H1 (cell line): ENCODE data around the gene OR56A3. TPM values are rescaled to one million over a fixed set of nuclear protein-coding genes. Genes with fewer than 3 reads are reported as not detected.

Source experiments
- ATF3 ChIP-seq: IDR thresholded peaks from 2 replicates; pipeline ENCODE4 v1.6.1; 2011; ENCODE audit warnings: low read depth, mild to moderate bottlenecking, low read length; ENCODE audit not compliant: insufficient read depth
- EP300 ChIP-seq, 2 experiments: IDR thresholded peaks; 1 replicate in 1 of 2; 2 replicates in 1 of 2; pipeline ENCODE4 v1.6.1; 2011 to 2012; ENCODE audit warnings: low read depth in 2 of 2, low read length in 2 of 2, mild to moderate bottlenecking in 2 of 2, borderline replicate concordance in 1 of 2, inconsistent platforms in 1 of 2, moderate library complexity in 1 of 2
- KDM5A ChIP-seq: fragments of 200-600 bp; IDR thresholded peaks from 2 replicates; pipeline ENCODE4 v1.7.1; 2012; ENCODE audit warnings: mild to moderate bottlenecking, low read length, inconsistent platforms, mixed read lengths
- TEAD4 ChIP-seq: IDR thresholded peaks from 2 replicates; pipeline ENCODE4 v1.6.1; 2012; ENCODE audit warnings: low read depth, low read length, inconsistent platforms, mixed read lengths
- polyA plus RNA-seq, 7 experiments: library from polyadenylated mRNA; depleted of rRNA in 3 of 7; stranded (reverse) in 5 of 7; unstranded in 2 of 7; fragments of >200 nt in 5 of 7; fragments of 200-250 nt in 2 of 7; gene quantifications; 1 replicate in 5 of 7; 2 replicates in 1 of 7; 4 replicates in 1 of 7; pipeline versions ENCODE4 v1.2.1 to v1.2.3, GENCODE V29; 2011 to 2013; ENCODE audit warnings: missing spikeins in 2 of 7, mixed read lengths in 2 of 7
- total RNA-seq: library from RNA; stranded (reverse); fragmentation: NEBNext Ultra II Directional; extraction: Animal tissue kit (Norgen Biotek cat#: 25700); gene quantifications from 2 replicates; pipeline ENCODE4 v1.2.1, GENCODE V29; 2021

OR56A3 gene
- total and polyA plus RNA-seq, 2 of the 8 experiments (the other 6 are each of a cell fraction or from before 2014, with no cell fraction given) = not detected

- TF ChIP-seq EP300 (IDR thresholded peaks at IDR 0.05; ENCODE audit: borderline replicate concordance in 1 of 2, low read depth in 2 of 2, low read length in 2 of 2) = no peak
- TF ChIP-seq TEAD4 = no peak
- no peak for TF ChIP-seq ATF3
- TF ChIP-seq KDM5A = no peak
These were observed 11.4 kb upstream of the OR56A3 start (continued) for GRCh38 chr11:5930614-5931013.
